GM21737 (cell line): Measurements from ENCODE around the gene C21orf58.
A peak's percentile ranks its signal among the peaks of the same experiment; 100 is the strongest.

ENCODE experiments used
- ATAC-seq: cut with Tn5 transposase; IDR thresholded peaks from one replicate; pipeline ENCODE4 v1.9.1; 2021; ENCODE audit warnings: mild to moderate bottlenecking, moderate library complexity; ENCODE audit not compliant: unreplicated experiment

C21orf58 gene

GRCh38 chr21:46297338-46298271, 26.1 kb downstream of the C21orf58 start:
- ATAC-seq, result no peak

- peak; percentile 65 for ATAC-seq
Measured at GRCh38 chr21:46295996-46296752, 27.5 kb downstream of the C21orf58 start.

- no peak for ATAC-seq
Measured at GRCh38 chr21:46295177-46295770, 28.4 kb downstream of the C21orf58 start.

GRCh38 chr21:46294647-46295176, 29.0 kb downstream of the C21orf58 start:
- no peak for ATAC-seq

- no peak for ATAC-seq
Measured at GRCh38 chr21:46291561-46291960, 32.1 kb downstream of the C21orf58 start.

- ATAC-seq, result no peak
Measured at GRCh38 chr21:46289655-46290179, 34.0 kb downstream of the C21orf58 start.

GRCh38 chr21:46287541-46287940, 36.1 kb downstream of the C21orf58 start:
- ATAC-seq, result no peak

- no peak for ATAC-seq
Measured at GRCh38 chr21:46286648-46287002, 37.0 kb downstream of the C21orf58 start.

GRCh38 chr21:46285761-46286647, 37.7 kb downstream of the C21orf58 start, which contains the start of gene YBEY:
TSS of gene YBEY (plus strand) at chr21:46286342. CDS start at chr21:46286914, 572 bp downstream.
- peak; percentile 75 for ATAC-seq

- ATAC-seq, result no peak
Measured at GRCh38 chr21:46285206-46285661, 38.4 kb downstream of the C21orf58 start, which contains the start of gene MCM3AP. TSS of gene MCM3AP (minus strand) at chr21:46285611. CDS start at chr21:46285286, 325 bp downstream.

- ATAC-seq, result no peak
Measured at GRCh38 chr21:46284733-46285132, 38.9 kb downstream of the C21orf58 start.

GRCh38 chr21:46284077-46284644, 39.5 kb downstream of the C21orf58 start:
- no peak for ATAC-seq

GRCh38 chr21:46274797-46275390, 48.8 kb downstream of the C21orf58 start:
- no peak for ATAC-seq

GRCh38 chr21:46273341-46273740, 50.3 kb downstream of the C21orf58 start:
- no peak for ATAC-seq

GRCh38 chr21:46269466-46269865, 54.2 kb downstream of the C21orf58 start:
- ATAC-seq, result no peak

- no peak for ATAC-seq
Measured at GRCh38 chr21:46268371-46268770, 55.3 kb downstream of the C21orf58 start.

- no peak for ATAC-seq
Measured at GRCh38 chr21:46266946-46267345, 56.7 kb downstream of the C21orf58 start.

GRCh38 chr21:46265736-46266525, 57.7 kb downstream of the C21orf58 start:
- ATAC-seq, result no peak
